Activated CD4-positive, alpha-beta T cell treated with anti-CD3 and anti-CD28 coated beads, Interleukin-10, Interleukin-2, amounts not matched to agents 100 ng/mL and 50 ng/mL, durations not matched to agents 16 hours and 8 hours (primary cell): ENCODE measurements around the gene TBC1D3E.
"Not testable (repeated sequence)": the region's sequence is repeated elsewhere in the genome, so short reads cannot be mapped to it uniquely, and the experiment has no call there.

ENCODE experiments used
- DNase-seq: peaks from one replicate; pipeline ENCODE4 v3.0.0-alpha.2; 2020

The TBC1D3E gene

DNA sequence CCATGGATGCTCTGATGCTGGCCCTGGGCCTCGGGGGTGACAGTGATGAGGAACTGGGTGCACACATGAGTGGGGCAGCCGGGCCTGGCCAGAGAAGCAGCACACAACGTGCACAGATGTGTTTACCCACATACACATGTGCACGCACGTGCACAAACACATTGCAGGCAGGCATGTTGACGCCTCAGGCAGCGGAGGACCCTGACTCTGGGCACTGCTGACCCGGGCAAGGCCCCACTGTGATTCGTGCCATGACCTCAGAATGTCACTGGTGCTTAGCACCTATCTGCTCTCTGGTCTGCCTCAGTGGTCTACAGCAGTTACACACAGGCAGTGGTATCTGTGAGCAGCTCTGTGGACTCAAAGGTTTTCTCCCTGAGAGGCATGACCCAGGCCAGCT lies at the start of gene TBC1D3E:
TBC1D3E (plus strand) TSS at position 301 of the 400 bp plus-strand sequence. CDS start 1,545 bp downstream, outside the sequence.
- not testable (repeated sequence) for DNase-seq

DNA sequence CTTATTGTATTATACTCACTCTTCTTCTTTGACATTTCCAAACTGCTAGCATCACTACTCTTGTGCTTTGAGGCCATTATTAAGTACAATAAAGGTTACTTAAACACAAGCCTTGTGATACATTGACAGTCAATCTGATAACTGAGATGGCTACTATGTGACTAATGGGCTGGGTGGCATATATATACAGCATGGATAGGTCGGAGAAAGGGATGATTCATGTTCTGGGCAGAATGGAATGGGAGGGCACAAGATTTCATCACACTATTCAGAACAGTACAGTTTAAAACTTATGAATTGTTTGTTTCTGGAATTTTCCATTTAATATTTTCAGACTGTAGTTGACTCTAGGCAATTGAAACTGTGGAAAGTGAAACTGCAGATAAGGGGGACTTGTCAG lies 40.4 kb upstream of the TBC1D3E start:
- not testable (repeated sequence) for DNase-seq

- DNase-seq: not testable (repeated sequence)
These were observed 39.6 kb upstream of the TBC1D3E start for GRCh38 chr17:38088120-38088519.

DNA sequence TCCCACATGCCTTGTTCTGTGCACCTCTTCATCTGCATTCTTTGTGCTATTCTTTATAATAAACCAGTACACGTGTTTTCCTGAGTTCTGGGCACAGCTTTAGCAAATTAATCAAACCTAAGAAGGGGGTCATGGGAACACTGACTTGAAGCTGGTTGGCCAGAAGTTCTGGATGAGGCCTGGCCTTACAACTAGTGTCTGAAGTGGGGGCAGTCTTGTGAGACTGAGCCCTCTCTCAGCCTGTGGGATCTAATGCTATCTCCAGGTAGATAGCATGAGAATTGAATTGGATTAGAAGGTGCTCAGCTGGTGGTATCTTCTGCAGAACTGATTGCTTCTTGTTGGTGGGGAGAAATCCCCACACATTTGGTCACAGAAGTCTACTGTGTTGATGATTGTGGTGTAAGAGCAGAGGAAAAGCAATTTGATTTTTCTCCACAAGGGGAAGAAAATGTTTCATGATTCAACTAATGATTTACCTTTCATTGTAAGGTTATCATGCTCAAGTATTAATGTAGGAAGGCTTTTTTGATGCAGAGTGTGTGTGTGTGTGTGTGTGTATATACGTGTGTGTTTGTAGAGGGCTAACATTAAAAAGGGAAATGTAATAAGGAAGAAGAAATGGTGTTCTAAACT lies 33.6 kb upstream of the TBC1D3E start:
- not testable (repeated sequence) for DNase-seq

DNA sequence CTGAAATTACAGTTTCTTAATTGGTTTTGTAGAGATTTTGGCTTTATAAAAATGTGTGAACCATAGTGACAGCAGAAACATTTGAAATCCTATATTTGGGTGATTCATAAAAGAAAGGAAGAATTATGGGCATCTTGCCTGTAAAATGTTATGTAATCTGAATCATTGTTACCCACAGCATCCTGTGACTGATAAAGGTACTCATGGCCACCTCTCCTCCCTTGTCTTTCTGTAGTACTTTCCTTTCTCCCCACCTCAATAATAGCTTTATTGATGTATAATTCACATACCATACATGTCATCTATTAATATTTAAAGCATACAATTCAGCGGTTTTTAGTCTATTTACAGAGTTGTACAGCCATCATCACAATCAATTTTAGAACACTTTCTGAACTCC lies 28.5 kb upstream of the TBC1D3E start:
- not testable (repeated sequence) for DNase-seq

DNA sequence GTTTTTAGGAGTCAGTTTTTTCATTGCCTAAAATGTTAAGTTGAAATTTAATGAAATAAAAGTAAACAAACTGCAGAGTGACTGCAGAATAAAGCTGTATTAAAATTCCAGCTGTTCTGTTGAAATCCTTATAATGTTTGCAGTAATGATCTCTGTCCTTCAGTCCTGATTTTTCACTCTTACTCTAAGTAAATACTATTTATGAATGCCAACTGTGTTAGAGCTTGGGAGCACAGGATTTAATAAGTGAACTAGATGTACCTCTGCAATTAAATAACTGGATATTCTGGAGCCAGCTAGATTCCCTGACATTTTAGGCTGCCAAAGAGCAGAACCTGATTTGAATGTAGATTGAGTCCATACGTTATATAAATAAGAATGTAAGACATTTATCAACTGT lies 7.9 kb upstream of the TBC1D3E start:
- not testable (repeated sequence) for DNase-seq

DNA sequence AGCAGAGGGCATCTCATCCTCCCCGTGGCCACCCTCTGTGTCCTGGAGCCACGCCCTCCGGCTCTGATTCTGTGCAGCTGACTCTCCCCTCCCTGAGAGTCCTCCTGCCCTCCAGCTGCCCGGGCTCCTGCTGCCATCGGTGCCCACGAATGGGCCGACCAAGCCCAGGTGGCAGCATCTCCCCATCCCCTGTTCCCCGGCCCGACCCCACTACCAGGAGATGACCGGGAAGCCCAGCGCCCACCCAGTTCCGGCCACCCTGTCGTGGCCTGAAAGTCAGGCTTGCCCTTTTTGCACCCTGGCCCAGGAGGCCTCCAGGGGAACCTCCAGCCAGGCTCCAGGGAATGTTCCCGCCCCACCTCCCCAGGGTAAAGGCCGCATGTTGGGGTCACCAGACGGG lies 7.1 kb downstream of the TBC1D3E start:
- not testable (repeated sequence) for DNase-seq
